GM19328 (cell line): ENCODE measurements around the gene TTLL11.
"Not testable (repeated sequence)": the region's sequence is repeated elsewhere in the genome, so short reads cannot be mapped to it uniquely, and the experiment has no call there.

ENCODE experiments used
- ATAC-seq: cut with Tn5 transposase; IDR thresholded peaks from one replicate; pipeline ENCODE4 v1.9.1; 2021; ENCODE audit warnings: mild to moderate bottlenecking, moderate library complexity; ENCODE audit not compliant: unreplicated experiment

The TTLL11 gene

GRCh38 chr9:122007837-122008236, 85.3 kb downstream of the TTLL11 start:
- ATAC-seq = no peak

GRCh38 chr9:122005597-122005996, 87.5 kb downstream of the TTLL11 start:
- no peak for ATAC-seq

- ATAC-seq = no peak
Measured at GRCh38 chr9:122004589-122004988, 88.5 kb downstream of the TTLL11 start.

- no peak for ATAC-seq
Measured at GRCh38 chr9:122001491-122002201, 91.5 kb downstream of the TTLL11 start.

- not testable (repeated sequence) for ATAC-seq
Measured at GRCh38 chr9:122000526-122000925, 92.6 kb downstream of the TTLL11 start.

GRCh38 chr9:121999556-121999955, 93.6 kb downstream of the TTLL11 start:
- ATAC-seq = no peak

GRCh38 chr9:121998513-121999049, 94.5 kb downstream of the TTLL11 start:
- ATAC-seq = no peak

- no peak for ATAC-seq
Measured at GRCh38 chr9:121997791-121998190, 95.3 kb downstream of the TTLL11 start.

- no peak for ATAC-seq
Measured at GRCh38 chr9:121996783-121997182, 96.3 kb downstream of the TTLL11 start.

- ATAC-seq = no peak
Measured at GRCh38 chr9:121995997-121996396, 97.1 kb downstream of the TTLL11 start.

- ATAC-seq = no peak
Measured at GRCh38 chr9:121992571-121993212, 100.4 kb downstream of the TTLL11 start.

- no peak for ATAC-seq
Measured at GRCh38 chr9:121991307-121991661, 101.8 kb downstream of the TTLL11 start.

GRCh38 chr9:121990600-121991306, 102.4 kb downstream of the TTLL11 start:
- ATAC-seq = no peak

GRCh38 chr9:121989010-121989409, 104.1 kb downstream of the TTLL11 start:
- ATAC-seq = no peak

GRCh38 chr9:121987314-121987713, 105.8 kb downstream of the TTLL11 start:
- ATAC-seq = no peak

- ATAC-seq = no peak
Measured at GRCh38 chr9:121985792-121986494, 107.2 kb downstream of the TTLL11 start.

- no peak for ATAC-seq
Measured at GRCh38 chr9:121984726-121985402, 108.2 kb downstream of the TTLL11 start.

GRCh38 chr9:121983736-121984135, 109.4 kb downstream of the TTLL11 start:
- no peak for ATAC-seq

GRCh38 chr9:121981118-121981883, 111.8 kb downstream of the TTLL11 start:
- no peak for ATAC-seq

GRCh38 chr9:121980665-121981064, 112.4 kb downstream of the TTLL11 start:
- ATAC-seq = not testable (repeated sequence)
